VCaP (cell line): ENCODE results near the gene GJB4.

Experiments used
- H3K27ac ChIP-seq: fragments of 450-650 bp; 2 replicates; pipeline ENCODE4 v1.5.1; 2017
- TF ChIP-seq, protein P1 (sequence below): fragments of 450-650 bp; conservative IDR thresholded peaks from 2 replicates; pipeline ENCODE4 v1.5.1; 2017; ENCODE audit warnings: mild to moderate bottlenecking, moderate library complexity

Gene GJB4

GRCh38 chr1:34740161-34740868, 19.2 kb upstream of the GJB4 start:
- H3K27ac ChIP-seq = no peak overlapping the region
- TF ChIP-seq, protein P1, sequence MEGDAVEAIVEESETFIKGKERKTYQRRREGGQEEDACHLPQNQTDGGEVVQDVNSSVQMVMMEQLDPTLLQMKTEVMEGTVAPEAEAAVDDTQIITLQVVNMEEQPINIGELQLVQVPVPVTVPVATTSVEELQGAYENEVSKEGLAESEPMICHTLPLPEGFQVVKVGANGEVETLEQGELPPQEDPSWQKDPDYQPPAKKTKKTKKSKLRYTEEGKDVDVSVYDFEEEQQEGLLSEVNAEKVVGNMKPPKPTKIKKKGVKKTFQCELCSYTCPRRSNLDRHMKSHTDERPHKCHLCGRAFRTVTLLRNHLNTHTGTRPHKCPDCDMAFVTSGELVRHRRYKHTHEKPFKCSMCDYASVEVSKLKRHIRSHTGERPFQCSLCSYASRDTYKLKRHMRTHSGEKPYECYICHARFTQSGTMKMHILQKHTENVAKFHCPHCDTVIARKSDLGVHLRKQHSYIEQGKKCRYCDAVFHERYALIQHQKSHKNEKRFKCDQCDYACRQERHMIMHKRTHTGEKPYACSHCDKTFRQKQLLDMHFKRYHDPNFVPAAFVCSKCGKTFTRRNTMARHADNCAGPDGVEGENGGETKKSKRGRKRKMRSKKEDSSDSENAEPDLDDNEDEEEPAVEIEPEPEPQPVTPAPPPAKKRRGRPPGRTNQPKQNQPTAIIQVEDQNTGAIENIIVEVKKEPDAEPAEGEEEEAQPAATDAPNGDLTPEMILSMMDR = no peak

DNA sequence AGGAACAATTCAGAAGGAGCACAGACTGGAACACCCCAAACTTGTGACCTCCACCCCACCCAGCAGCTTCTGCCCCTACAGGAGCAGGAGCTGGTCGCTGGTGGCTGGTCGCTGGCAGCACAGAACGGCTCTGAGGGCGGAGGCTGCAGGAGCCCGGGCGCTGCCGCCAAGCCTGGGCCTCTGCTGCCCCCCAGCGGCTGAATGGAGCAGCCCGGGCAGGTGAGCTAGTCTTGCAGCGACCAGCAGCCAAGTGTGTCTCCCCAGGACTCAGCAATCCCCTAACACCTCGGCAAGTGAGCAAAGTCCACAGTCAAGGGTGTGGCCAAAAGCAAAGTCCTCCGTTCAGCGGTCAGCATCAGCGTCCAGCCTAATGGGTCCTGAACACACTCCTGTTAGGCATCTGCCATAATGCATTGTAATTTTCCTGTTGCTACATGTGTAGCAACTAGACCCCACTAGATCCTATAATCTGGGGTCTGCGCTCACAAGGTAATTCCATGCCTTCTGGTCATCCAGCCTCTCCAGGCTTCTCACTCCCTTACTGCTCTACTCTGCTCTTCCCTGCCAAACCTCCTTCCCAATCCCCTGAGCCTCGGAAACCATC, 16.8 kb upstream of the GJB4 start:
- TF ChIP-seq, protein P1 = peak; percentile 97
- H3K27ac ChIP-seq = no peak overlapping the region

DNA sequence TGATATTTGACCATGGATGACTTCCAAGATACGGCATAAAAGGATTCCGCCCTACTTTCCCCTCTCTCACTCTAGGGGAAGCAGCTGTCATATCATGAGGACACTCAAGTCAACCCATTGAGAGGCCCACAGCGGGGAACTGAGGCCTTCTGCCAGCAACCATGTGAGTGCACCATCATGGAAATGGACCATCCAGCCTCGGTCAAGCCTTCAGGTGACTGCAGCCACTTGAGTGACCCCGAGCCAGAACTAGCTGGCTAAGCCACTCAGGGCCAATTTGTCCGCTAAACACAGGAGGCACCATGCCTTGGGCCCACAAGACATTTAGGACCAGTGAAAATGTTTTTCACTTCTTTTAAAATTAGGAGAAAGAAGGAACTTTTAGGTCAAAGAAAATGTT, 15.8 kb upstream of the GJB4 start:
- no peak overlapping the region for H3K27ac ChIP-seq
- TF ChIP-seq, protein P1 = no peak

GRCh38 chr1:34744851-34745250, 14.7 kb upstream of the GJB4 start:
- H3K27ac ChIP-seq = no peak overlapping the region
- TF ChIP-seq, protein P1 = no peak

GRCh38 chr1:34745666-34746065, 13.9 kb upstream of the GJB4 start:
- no peak overlapping the region for H3K27ac ChIP-seq
- TF ChIP-seq, protein P1 = no peak

DNA sequence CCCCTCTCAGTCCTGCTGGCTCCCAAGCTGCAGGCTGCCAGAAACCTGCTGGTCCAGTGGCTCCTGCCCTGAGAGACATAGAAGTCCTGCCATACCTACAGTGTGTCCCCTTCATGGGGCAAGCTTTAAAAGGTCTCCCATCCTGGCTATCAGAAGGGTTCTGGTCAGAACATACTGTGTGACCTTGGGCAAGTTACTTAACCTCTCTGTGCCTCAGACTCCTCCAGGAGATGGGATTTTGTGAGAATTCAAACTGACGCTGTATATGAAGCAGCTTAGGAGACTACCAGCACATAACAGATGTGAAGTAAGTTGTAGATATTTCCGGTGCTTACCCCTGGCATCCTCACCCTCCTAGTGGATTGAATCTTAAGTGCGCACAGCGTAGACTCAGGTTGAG, 13.4 kb upstream of the GJB4 start:
- no peak overlapping the region for H3K27ac ChIP-seq
- TF ChIP-seq, protein P1 = no peak

DNA sequence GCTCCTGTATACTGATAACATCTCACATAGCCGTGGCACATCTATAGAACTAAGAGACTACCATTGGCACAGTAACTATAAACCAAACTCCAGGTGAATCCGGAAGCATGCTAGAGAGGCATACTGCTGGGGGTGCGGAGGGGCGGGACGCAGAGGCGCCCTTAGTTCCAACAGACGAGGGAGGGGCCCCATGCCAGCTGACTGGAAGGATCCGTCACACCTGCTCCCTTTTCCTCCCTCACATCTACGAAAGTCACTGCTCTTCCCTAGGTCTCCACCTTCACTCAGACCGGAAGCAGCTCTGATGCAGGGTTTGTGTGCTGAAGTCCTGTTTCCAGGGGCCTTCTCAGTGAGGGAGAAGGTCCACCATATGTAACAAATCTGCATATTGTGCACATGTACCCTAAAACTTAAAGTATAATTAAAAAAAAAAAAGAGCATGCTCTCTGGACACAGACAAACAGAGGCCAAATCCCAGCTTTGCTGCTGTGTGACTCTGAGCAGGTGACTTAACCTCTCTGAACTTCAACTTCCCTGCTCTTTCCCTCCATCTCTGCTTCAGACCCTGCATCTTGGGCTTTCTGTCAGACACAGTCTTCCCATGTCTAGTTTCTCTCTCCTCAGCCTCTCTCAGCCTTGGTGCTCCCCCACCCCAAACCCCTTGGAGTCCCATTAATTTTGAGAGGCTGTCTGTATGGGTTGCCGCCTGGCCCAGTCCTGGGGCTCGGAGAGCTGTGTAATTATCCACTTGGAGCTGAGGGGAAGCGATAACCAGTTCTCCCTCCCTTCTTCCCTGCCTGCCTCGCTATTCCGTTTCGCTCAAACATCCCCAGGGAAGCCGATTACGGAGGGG, 12.5 kb upstream of the GJB4 start:
- H3K27ac ChIP-seq = no peak overlapping the region
- TF ChIP-seq, protein P1 = no peak
